ENCODE measurements around the gene ZSCAN5B. TPM values are rescaled to one million over a fixed set of nuclear protein-coding genes. Genes with fewer than 3 reads are reported as not detected.

ZSCAN5B gene
- total RNA-seq, 1 experiment from 2014 or later: not detected

- H3K27me3 Mint-ChIP-seq (ENCODE audit: low read depth): peaks cover 25% of the 10 kb centered on the region
Observed at GRCh38 chr19:56199687-56200086, 2.1 kb upstream of the ZSCAN5B start.

More at GRCh38 chr19:56199687-56200086, 2.1 kb upstream of the ZSCAN5B start:
- no peak for TF ChIP-seq CTCF (conservative IDR thresholded peaks at IDR 0.05)
- Histone ChIP-seq H3K4ac (ENCODE audit: low read depth, low read length) (no peak overlapping the region), H4K20me1 (ENCODE audit: control insufficient read depth, insufficient read depth, insufficient read length) (no peaks in the 10 kb centered on the region), H2BK120ac (ENCODE audit: low read depth, low read length, poor library complexity, severe bottlenecking) (no peak overlapping the region), H2AK5ac (ENCODE audit: insufficient read length, low read length) (no peak overlapping the region), H2BK5ac (ENCODE audit: insufficient read length, low read length) (no peak overlapping the region), H3K23me2 (ENCODE audit: insufficient read length, low read depth, low read length, poor library complexity, severe bottlenecking) (no peaks in the 10 kb centered on the region), H4K91ac (ENCODE audit: insufficient read length, low read depth, low read length) (no peak overlapping the region), H3K27me3 (ENCODE audit: insufficient read depth, low read length) (no peaks in the 10 kb centered on the region), H4K5ac (ENCODE audit: insufficient read length, low read depth, low read length) (no peak overlapping the region), H3K79me1 (ENCODE audit: insufficient read depth, low read depth, low read length, poor library complexity, severe bottlenecking) (no peaks in the 10 kb centered on the region), H3K79me2 (ENCODE audit: insufficient read depth, low read length) (no peaks in the 10 kb centered on the region), H3K4me2 (ENCODE audit: insufficient read depth, insufficient read length, low read length) (no peak overlapping the region), H3K14ac (ENCODE audit: insufficient read depth, low read length) (no peak overlapping the region), H2BK20ac (ENCODE audit: low read depth, low read length, poor library complexity, severe bottlenecking) (no peak overlapping the region), H4K8ac (replicated peaks; ENCODE audit: insufficient read length, low read depth, low read length) (no peak overlapping the region), H3K23ac (ENCODE audit: insufficient read length, low read depth, low read length) (no peak overlapping the region), H3K56ac (ENCODE audit: insufficient read length, low read depth, low read length) (no peak overlapping the region), H3K18ac (ENCODE audit: insufficient read length, low read depth, low read length) (no peak overlapping the region), H2BK15ac (ENCODE audit: low read depth, low read length) (no peak overlapping the region), H2AFZ (ENCODE audit: low read length) (no peak overlapping the region), H3K9ac (ENCODE audit: extremely low read depth, insufficient read length, low read length) (no peak overlapping the region), H2BK12ac (ENCODE audit: insufficient read length, low read depth, low read length) (no peak overlapping the region), H3K4me1 (ENCODE audit: insufficient read depth, low read length) (no peaks in the 10 kb centered on the region), H3K9me3 (ENCODE audit: control insufficient read depth, low read depth, low read length) (no peaks in the 10 kb centered on the region), H3K27ac (ENCODE audit: insufficient read length, low read depth, low read length) (no peak overlapping the region), H3T11ph (ENCODE audit: low read length) (no peak overlapping the region)
- H3K36me3 Mint-ChIP-seq (ENCODE audit: insufficient read depth in 1 of 3, low read depth in 3 of 3): no peaks in the 10 kb centered on the region
- peaks cover 0 to 32% of the 10 kb centered on the region in 2 experiments; a peak in 2 of 5 replicates for H3K9me3 Mint-ChIP-seq
- H3K4me1 Mint-ChIP-seq: 0 out of 4 replicates have a peak, but pooled peaks cover 0 to 5% of the 10 kb centered on the region in 2 experiments
- no peak overlapping the region; a peak in 1 of 7 replicates for H3K27ac Mint-ChIP-seq
- H3K4me3 Mint-ChIP-seq: no peak overlapping the region
- no CpG with 5 or more reads among the region's 7 CpGs for WGBS (ENCODE audit: extremely low coverage, insufficient read length, low lambda C conversion rate)
- no peak for DNase-seq

Data from H9 (cell line).